ENCODE data around the gene SMIM31.
A peak's percentile ranks its signal among the peaks of the same experiment; 100 is the strongest.

The SMIM31 gene

GRCh38 chr4:164790249-164790648, 36.3 kb downstream of the SMIM31 start:
- no peak for DNase-seq

GRCh38 chr4:164799410-164799809, 45.5 kb downstream of the SMIM31 start:
- no peak for DNase-seq

- no peak for DNase-seq
Measured at GRCh38 chr4:164800786-164801185, 46.9 kb downstream of the SMIM31 start.

GRCh38 chr4:164802301-164802901, 48.5 kb downstream of the SMIM31 start:
- no peak for DNase-seq

- DNase-seq: no peak
Measured at GRCh38 chr4:164803702-164804101, 49.8 kb downstream of the SMIM31 start.

GRCh38 chr4:164807611-164808010, 53.7 kb downstream of the SMIM31 start:
- DNase-seq: no peak

GRCh38 chr4:164813554-164813953, 59.6 kb downstream of the SMIM31 start:
- DNase-seq: no peak

GRCh38 chr4:164815711-164816110, 61.8 kb downstream of the SMIM31 start:
- no peak for DNase-seq

- DNase-seq: no peak
Measured at GRCh38 chr4:164819366-164819765, 65.4 kb downstream of the SMIM31 start.

- no peak for DNase-seq
Measured at GRCh38 chr4:164821711-164822110, 67.8 kb downstream of the SMIM31 start.

GRCh38 chr4:164824581-164824980, 70.7 kb downstream of the SMIM31 start:
- no peak for DNase-seq

- DNase-seq: no peak
Measured at GRCh38 chr4:164828955-164829354, 75.0 kb downstream of the SMIM31 start.

GRCh38 chr4:164846566-164846965, 92.6 kb downstream of the SMIM31 start:
- DNase-seq: peak; percentile 65

- DNase-seq: no peak
Measured at GRCh38 chr4:164847016-164847415, 93.1 kb downstream of the SMIM31 start.

- peak; percentile 47 for DNase-seq
Measured at GRCh38 chr4:164847967-164848649, 94.2 kb downstream of the SMIM31 start.
